Vagina (tissue), 2 donors: ENCODE data around the gene DSPP. TPM values are rescaled to one million over a fixed set of nuclear protein-coding genes. Genes with fewer than 3 reads are reported as not detected.

Source experiments
- DNase-seq, 2 donors: peaks; one replicate each; pipeline ENCODE4 v3.0.0-alpha.2; 2017; ENCODE audit errors: extremely low spot score in 2 of 2
- H3K27ac ChIP-seq: fragments of 200-600 bp; sonication (generic); one replicate; pipeline ENCODE4 v1.5.1; 2019
- H3K27me3 ChIP-seq: fragments of 200-600 bp; sonication (generic); one replicate; pipeline ENCODE4 v1.5.1; 2019
- H3K36me3 ChIP-seq, 2 donors: fragments of 200-600 bp; sonication (generic); one replicate each; pipeline ENCODE4 v1.5.1; 2017 to 2019
- H3K4me1 ChIP-seq: fragments of 200-600 bp; sonication (generic); one replicate; pipeline ENCODE4 v1.5.1; 2019
- H3K4me3 ChIP-seq, 2 donors: fragments of 200-600 bp; sonication (generic); 1 replicate in 1 of 2; 2 replicates in 1 of 2; pipeline ENCODE4 v1.5.1; 2016 to 2019
- H3K9me3 ChIP-seq: fragments of 200-600 bp; sonication (generic); one replicate; pipeline ENCODE4 v1.5.1; 2019
- POLR2A ChIP-seq, 2 donors: fragments of 450-650 bp; IDR thresholded peaks; one replicate each; pipeline ENCODE4 v1.6.1; 2017; ENCODE audit warnings: antibody characterized with exemption in 2 of 2, mild to moderate bottlenecking in 2 of 2, moderate library complexity in 2 of 2
- POLR2AphosphoS5 ChIP-seq, 2 donors: sonication (generic); formaldehyde crosslinking; IDR thresholded peaks; one replicate each; pipeline ENCODE4 v1.9.0; 2017; ENCODE audit warnings: antibody characterized with exemption in 2 of 2, mild to moderate bottlenecking in 2 of 2, low read depth in 1 of 2; ENCODE audit not compliant: insufficient read depth in 1 of 2
- intact Hi-C: fragments of 100-400 bp; cut with DNase I; formaldehyde crosslinking; loops from one replicate; pipeline ENCODE4 v1.15.1; 2023
- total RNA-seq: library from RNA; depleted of rRNA; stranded (reverse); fragments of >200 nt; gene quantifications from one replicate; pipeline ENCODE4 v1.2.3, GENCODE V29; 2016
- TF ChIP-seq, protein P1 (sequence below), 3 experiments: fragments of 450-650 bp in 2 of 3; fragments of 200-600 bp in 1 of 3; sonication (generic) in 1 of 3; IDR thresholded peaks; one replicate each; pipeline ENCODE4 v1.5.1; 2017 to 2019; ENCODE audit warnings: antibody characterized with exemption in 3 of 3, mild to moderate bottlenecking in 2 of 3, moderate library complexity in 2 of 3

The DSPP gene
- total RNA-seq, 1 donor from 2014 or later: not detected

DNA sequence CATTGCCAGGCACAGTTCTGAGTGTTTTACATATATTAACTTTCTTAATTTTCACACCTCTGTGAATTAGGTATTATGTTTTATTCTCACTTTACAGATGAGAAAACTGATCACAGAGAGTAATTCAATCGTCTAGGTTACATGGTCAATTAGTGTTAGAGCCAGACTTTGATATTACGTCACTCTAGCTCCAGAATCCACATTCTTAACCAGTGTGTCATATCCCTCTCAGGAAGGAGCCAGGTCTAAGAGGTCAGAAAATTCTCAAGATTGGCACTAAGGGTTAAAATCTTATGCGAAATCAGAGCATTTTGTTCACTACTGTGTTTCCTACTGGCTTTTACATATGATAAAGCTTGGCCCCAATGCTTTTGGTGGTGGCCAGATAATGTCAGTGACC lies 49.2 kb downstream of the DSPP start:
- no peak overlapping the region for H3K4me3 ChIP-seq
- no peak for DNase-seq
- TF ChIP-seq, protein P1, sequence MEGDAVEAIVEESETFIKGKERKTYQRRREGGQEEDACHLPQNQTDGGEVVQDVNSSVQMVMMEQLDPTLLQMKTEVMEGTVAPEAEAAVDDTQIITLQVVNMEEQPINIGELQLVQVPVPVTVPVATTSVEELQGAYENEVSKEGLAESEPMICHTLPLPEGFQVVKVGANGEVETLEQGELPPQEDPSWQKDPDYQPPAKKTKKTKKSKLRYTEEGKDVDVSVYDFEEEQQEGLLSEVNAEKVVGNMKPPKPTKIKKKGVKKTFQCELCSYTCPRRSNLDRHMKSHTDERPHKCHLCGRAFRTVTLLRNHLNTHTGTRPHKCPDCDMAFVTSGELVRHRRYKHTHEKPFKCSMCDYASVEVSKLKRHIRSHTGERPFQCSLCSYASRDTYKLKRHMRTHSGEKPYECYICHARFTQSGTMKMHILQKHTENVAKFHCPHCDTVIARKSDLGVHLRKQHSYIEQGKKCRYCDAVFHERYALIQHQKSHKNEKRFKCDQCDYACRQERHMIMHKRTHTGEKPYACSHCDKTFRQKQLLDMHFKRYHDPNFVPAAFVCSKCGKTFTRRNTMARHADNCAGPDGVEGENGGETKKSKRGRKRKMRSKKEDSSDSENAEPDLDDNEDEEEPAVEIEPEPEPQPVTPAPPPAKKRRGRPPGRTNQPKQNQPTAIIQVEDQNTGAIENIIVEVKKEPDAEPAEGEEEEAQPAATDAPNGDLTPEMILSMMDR (IDR thresholded peaks at IDR 0.05): no peak
- TF ChIP-seq POLR2AphosphoS5 (IDR thresholded peaks at IDR 0.05; ENCODE audit: insufficient read depth in 1 of 2, low read depth in 1 of 2): no peak
- TF ChIP-seq POLR2A (IDR thresholded peaks at IDR 0.05): no peak
- intact Hi-C loops: no loop called here
- no peaks in the 10 kb centered on the region for H3K36me3 ChIP-seq
- H3K4me1 ChIP-seq: peaks cover 34% of the 10 kb centered on the region
- no peak overlapping the region for H3K27ac ChIP-seq
- no peaks in the 10 kb centered on the region for H3K27me3 ChIP-seq
- H3K9me3 ChIP-seq: no peaks in the 10 kb centered on the region

DNA sequence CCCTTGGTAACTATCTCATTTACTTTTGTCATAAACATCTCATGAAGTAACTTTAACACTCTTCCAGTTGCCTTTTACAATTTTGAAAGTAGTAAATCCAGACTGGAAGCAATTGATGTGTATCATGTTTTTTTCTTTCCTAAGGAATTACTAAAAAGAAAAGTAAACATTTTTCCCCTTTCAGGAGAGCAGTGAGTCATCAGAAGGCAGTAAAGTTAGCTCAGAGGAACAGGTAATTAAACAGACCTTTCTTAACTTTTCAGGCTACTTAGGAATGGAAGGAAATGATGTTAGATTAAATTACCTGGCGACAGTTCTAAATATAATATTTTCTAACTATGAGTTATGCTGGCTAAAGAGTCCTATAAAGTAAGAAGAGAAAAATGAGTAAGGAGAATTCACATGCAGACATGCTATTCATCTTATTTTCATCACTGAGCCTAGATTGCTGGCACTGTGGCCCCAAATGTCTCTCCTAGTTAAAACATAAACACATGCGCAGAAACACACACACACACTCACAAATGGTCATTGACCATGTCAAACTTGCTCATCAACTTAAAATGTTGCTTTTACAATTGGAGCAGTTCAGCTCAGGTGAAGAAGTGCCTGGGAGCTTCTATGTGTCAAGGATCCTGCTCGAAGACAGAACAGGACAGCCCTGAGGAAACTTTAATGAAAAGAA lies 51.1 kb downstream of the DSPP start:
- Histone ChIP-seq H3K27ac (peak overlapping the region; percentile 40), H3K4me1 (peaks cover 34% of the 10 kb centered on the region), H3K9me3 (no peaks in the 10 kb centered on the region), H3K27me3 (no peaks in the 10 kb centered on the region), H3K4me3 (no peak overlapping the region), H3K36me3 (no peaks in the 10 kb centered on the region)
- intact Hi-C loops: no loop called here
- DNase-seq: no peak
- TF ChIP-seq POLR2AphosphoS5 (IDR thresholded peaks at IDR 0.05; ENCODE audit: insufficient read depth in 1 of 2, low read depth in 1 of 2): peak in 1 of 2 donors; percentile 75
- TF ChIP-seq, protein P1 (IDR thresholded peaks at IDR 0.05): no peak

DNA sequence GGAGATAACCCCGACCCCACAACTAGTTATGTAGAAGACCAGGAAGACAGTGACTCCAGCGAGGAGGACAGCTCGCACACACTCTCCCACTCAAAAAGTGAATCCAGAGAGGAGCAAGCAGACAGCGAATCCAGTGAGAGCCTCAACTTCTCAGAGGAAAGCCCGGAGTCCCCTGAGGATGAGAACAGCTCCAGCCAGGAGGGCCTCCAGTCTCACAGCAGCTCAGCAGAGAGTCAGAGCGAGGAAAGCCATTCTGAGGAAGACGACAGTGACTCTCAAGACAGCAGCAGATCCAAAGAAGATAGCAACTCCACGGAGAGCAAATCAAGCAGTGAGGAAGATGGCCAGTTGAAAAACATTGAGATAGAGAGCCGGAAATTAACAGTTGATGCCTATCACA lies 54.5 kb downstream of the DSPP start:
- H3K4me1 ChIP-seq: peaks cover 29% of the 10 kb centered on the region
- intact Hi-C loops: no loop called here
- no peaks in the 10 kb centered on the region for H3K9me3 ChIP-seq
- no peak overlapping the region for H3K27ac ChIP-seq
- no peaks in the 10 kb centered on the region for H3K27me3 ChIP-seq
- TF ChIP-seq POLR2AphosphoS5 (IDR thresholded peaks at IDR 0.05; ENCODE audit: insufficient read depth in 1 of 2, low read depth in 1 of 2): no peak
- no peak for TF ChIP-seq POLR2A (IDR thresholded peaks at IDR 0.05)
- TF ChIP-seq, protein P1 (IDR thresholded peaks at IDR 0.05): no peak
- no peak for DNase-seq
- no peak overlapping the region for H3K4me3 ChIP-seq
- no peaks in the 10 kb centered on the region for H3K36me3 ChIP-seq

Other genes with a start within 250 kb of the DSPP start
- gene HSD17B11, start 217.3 kb upstream of the DSPP start, total RNA-seq: 94.5 TPM
- 20.6 TPM for gene NUDT9, start 186.0 kb upstream of the DSPP start, total RNA-seq
- 558 TPM for gene SPARCL1, start 79.2 kb upstream of the DSPP start, total RNA-seq
- not detected for gene DMP1, start 41.8 kb downstream of the DSPP start, total RNA-seq
- gene IBSP, start 191.0 kb downstream of the DSPP start, total RNA-seq: not detected
- not detected for gene MEPE, start 224.4 kb downstream of the DSPP start, total RNA-seq